Activated CD8-positive, alpha-beta memory T cell treated with anti-CD3 and anti-CD28 coated beads for 36 hours (primary cell): ENCODE data around the gene DSCAML1. TPM values are rescaled to one million over a fixed set of nuclear protein-coding genes. Genes with fewer than 3 reads are reported as not detected.

Source experiments
- CTCF ChIA-PET: fragments of 350-600 bp; sonication (Branson Sonifier 250); formaldehyde crosslinking; loops from one replicate; lab custom pipeline; 2021; ENCODE audit warnings: antibody characterized with exemption; lab: Charles Lee
- POLR2A ChIA-PET: fragments of 350-600 bp; sonication (Branson Sonifier 250); formaldehyde crosslinking; loops from one replicate; lab custom pipeline; 2021; ENCODE audit warnings: antibody characterized with exemption; lab: Charles Lee
- total RNA-seq, 2 experiments: library from RNA; stranded (reverse); gene quantifications; one replicate each; pipeline ENCODE4 v1.2.3, GENCODE V29; 2021

DSCAML1 gene
- total RNA-seq, 2 experiments from 2014 or later, result 0.13 to 0.17 TPM

DNA sequence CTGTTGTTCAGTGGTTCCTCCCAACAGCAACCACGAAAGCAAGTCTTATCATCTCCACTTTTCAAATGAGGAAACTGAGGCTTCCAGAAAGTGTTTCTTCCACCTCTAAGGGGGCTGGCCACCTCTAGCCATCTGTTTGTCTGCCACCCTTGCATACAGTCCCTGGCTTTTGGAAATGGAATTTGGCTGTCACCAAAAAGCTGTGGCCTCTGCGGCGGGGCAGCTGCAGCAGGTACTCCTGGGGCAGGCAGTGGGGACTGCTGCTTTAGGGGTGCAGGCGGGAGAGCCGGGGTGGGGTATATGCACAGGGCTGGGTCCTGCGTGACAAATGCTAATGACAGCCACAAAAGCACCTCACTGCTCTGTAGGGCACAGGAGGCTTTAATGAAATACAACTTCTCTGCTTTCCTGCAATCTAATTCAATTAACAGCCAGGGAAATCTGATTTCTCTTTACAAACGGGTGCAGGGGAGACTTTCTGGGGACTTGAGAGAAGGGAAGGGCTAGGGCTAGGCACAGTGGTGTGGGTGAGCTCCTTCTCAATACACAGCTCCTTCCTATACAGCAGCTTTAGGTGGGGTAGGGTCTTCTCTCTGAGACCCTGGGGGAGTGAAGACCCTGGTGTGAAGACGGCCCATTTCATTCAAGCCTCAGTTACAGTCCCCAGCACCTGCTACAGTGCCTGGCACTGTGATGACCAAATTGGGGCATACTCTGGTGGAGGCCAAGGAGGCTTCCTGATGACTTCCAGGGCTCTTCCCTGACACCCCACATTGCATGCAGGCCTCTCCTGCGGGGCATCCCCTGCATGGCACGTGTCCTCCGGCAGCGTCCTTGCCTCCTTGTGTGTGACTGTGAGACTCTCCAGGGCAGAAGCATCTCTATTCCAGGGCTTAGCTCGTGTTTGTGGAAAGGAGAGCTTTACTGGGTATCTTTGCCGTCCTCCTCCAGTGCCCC lies 307.7 kb downstream of the DSCAML1 start:
- CTCF ChIA-PET, result interaction anchor here (1.1 kb wide), 1 partner anchor 9 kb away, joined by 3 read pairs; no protein-coding TSS in a partner anchor
- POLR2A ChIA-PET, result no interaction called here

DNA sequence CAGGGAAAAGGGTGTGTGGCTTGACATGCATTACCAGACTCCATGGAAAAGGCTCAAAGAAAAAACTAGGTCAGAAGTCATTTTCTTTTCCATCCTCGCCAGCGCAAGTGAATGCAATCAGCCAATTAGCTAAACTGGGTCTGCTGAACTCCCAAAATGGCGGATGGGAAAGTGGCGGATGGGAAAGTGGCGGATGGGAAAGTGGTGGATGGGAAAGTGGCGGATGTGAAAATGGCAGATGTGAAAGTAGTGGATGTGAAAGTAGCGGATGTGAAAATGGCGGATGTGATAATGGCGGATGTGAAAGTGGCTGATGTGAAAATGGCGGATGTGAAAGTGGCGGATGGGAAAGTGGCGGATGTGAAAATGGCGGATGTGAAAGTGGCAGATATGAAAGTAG lies 311.0 kb downstream of the DSCAML1 start:
- ChIA-PET CTCF (no interaction called here), POLR2A (no interaction called here)

DNA sequence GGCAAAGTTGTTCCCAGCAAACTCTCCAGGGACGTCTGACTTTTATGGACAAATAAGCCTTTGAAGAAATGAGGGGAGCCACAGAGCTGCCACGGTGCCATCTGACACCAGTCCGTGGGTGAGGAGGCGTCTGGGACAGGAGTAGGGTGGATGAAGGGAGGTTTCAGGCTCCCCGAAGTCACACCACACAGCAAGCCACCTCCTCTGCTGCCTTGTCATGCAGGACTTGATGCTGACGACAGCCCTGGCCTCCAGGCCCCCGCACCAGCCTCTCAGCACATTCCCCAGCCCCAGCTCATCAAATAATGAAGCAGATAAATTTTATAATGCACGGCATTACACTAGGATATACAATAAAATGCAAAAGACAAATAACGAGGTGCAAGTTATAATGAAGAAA lies 312.9 kb downstream of the DSCAML1 start:
- CTCF ChIA-PET, result interaction anchor here (1.5 kb wide), 1 partner anchor 58 kb away, joined by 3 read pairs; no protein-coding TSS in a partner anchor
- POLR2A ChIA-PET, result no interaction called here

DNA sequence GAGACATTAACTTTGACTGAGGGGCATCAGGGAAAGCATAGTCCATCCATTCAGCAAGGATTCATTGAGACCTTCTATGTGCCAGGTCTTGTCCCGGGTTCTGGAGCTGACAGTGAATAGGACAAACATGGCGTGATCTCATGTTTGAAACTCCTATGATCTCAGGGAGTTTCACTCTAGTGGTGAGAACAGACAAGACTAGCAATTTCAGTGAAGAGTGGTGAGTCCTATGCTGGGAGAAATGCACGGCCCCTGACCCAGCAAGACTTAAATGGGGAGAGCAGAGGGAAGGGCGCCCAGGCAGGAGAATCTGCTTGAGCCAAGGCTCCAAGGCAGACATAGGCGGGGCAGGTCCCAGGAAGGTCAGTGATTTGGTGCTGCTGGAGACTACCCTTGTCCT lies 313.6 kb downstream of the DSCAML1 start:
- ChIA-PET POLR2A (no interaction called here), CTCF (interaction anchor here (1.5 kb wide), 1 partner anchor 57 kb away, joined by 3 read pairs; no protein-coding TSS in a partner anchor)

DNA sequence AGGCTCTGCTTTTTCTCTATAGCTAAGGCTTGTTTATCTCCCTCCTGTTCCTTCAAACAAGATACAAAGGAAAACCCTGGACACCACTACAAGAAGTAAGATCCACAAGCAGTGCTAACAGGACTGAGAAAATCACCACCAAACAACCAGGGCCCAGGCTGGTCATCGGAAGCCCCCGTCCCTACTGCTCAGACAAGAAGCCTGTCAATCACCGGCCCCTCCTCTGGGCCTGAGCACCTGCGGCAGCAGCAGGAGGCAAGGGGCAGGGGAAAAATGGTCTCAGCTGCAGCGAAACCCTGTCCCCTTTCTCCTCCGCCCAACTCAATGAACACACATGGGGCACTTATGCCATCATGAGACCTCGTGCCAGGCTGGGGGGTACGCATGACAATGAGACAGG lies 314.1 kb downstream of the DSCAML1 start:
- POLR2A ChIA-PET, result no interaction called here
- CTCF ChIA-PET, result no interaction called here

DNA sequence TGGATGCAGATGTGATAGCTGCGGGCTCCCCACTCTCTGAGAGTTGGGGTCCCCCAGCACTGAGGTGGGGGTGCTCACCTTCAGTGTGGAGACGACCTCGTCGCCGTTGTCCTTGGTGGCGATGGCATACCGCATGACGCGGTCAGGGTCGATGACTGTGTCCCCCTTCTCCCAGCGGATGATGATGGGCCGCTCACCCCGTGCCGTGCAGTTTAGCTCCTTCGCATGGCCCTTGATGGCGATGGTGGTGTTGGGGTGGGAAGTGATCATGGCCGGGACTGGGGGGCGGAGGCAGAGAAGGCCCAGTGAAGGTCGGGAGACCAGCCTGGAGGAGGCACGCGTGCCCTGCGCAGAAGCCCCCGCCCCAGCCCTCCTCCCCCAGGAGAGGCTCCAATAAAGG lies 315.1 kb downstream of the DSCAML1 start:
- ChIA-PET POLR2A (no interaction called here), CTCF (no interaction called here)

DNA sequence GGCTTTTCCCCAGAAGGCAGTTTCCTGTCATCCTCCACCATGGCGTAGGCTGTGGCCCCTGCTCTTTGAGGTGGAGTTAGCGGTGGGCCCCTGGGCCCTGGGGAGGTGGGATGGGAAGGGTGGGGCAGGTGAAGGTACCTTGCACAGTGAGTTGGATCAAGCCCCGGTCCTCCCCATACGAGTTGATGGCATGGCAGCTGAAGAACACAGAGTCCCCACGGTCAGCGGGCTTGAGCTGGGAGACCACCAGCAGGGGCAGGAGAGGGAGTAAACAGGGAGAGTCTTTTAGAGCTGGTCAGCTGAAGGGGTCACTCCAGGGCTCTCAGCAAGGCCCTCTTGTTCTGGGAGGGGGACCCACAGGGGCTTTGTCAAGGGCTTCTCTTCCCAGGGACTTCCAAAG lies 316.0 kb downstream of the DSCAML1 start:
- CTCF ChIA-PET, result no interaction called here
- POLR2A ChIA-PET, result no interaction called here

DNA sequence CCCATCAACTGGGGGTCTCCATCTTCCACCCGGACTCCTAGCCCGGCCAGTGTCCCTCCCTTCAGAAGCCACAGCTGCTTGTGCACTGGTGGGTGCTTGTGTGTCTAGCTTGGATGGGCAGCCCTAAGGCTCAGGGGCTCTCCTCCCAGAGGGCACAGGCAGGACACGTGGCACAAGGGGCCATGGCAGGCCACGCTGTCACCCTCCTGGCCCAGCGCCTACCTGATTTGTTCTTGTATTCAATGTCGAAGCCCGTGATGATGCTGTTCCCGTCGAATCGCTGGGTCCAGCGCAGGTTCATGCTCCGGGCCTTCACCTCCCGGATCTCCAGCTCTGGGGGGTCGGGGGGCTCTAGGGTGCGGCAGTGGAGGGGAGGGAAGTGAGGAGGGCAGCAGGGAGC lies 316.8 kb downstream of the DSCAML1 start:
- CTCF ChIA-PET, result interaction anchor here (0.7 to 2.6 kb wide), 2 partner anchors 10 to 54 kb away, joined by 3 to 13 read pairs; no protein-coding TSS in a partner anchor
- POLR2A ChIA-PET, result no interaction called here

DNA sequence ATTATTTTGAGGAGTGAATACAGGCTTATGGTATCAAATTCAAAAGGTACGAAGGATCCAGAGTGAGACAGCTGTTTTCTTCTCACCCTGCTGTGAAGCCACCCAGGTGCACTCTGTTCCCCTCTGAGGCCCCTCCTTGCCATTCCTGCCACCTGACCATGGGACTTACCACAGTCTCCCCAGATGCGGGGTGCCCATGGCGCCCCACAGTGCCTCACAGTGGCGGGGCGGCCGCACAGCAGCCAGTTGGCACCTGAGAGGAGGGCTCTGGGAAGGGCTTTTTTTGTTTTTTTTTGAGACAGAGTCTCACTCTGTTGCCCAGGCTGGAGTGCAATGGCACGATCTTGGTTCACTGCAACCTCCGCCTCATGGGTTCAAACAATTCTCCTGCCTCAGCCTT lies 317.6 kb downstream of the DSCAML1 start:
- ChIA-PET CTCF (interaction anchor here (0.8 to 2.6 kb wide), 2 partner anchors 53 to 146 kb away, joined by 3 to 13 read pairs; no protein-coding TSS in a partner anchor), POLR2A (no interaction called here)

DNA sequence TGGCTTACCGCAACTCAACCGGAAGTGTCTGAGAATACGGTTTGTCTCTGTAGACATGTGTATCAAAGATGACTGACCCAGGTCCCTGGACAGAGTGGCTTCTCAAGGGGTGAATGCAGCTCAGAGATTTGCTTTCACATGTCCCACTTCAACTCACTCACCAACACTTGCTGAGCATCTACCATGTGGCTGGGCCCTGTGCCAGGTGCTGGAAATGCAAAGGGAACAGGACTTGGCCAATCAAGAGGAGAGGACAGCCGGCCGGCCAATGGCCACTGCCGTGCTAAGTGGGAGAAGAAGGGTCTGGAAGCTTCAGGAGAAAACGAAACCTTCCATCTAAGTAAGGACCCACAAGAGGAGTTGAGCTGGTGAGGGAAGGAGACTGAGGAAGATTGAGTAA lies 318.1 kb downstream of the DSCAML1 start:
- POLR2A ChIA-PET, result no interaction called here
- CTCF ChIA-PET, result interaction anchor here (0.8 to 2.6 kb wide), 2 partner anchors 53 to 146 kb away, joined by 3 to 13 read pairs; no protein-coding TSS in a partner anchor

DNA sequence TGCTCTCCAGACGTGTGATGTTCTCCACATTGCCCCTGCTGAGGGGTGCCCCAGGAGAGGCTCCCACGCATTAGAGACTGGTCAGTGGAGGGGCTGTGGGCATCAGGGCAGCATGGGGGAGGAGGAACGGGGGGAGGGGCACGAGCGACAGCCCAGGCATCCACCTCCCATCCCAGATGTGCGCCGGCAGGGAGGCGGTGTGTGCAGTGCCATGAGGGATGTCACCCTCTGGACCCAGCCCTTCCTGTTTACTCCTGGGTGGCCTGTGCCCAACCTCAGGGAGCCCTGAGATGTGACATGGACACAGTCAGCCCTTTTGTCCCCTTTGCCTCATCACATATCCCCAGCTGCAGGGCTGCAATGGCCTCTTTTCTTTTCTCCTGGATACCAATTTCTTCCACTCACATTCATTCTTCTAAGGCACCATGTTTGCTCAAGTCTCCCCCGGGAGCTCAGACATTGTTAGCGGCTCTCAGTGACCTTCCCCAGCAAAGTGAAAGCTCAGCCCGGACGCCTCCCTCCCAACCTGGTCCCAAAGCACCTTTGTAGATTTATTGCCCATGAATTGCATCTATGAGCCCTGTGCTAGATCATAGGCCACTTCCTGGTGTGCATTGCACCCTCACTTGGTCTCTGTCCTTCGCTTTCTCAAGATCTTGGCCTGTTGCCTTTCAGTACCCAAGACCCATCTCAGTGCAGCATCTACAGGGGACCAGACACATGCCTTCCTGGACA lies 318.7 kb downstream of the DSCAML1 start:
- ChIA-PET CTCF (interaction anchor here (2.6 kb wide), 1 partner anchor 52 kb away, joined by 13 read pairs; no protein-coding TSS in a partner anchor), POLR2A (no interaction called here)

DNA sequence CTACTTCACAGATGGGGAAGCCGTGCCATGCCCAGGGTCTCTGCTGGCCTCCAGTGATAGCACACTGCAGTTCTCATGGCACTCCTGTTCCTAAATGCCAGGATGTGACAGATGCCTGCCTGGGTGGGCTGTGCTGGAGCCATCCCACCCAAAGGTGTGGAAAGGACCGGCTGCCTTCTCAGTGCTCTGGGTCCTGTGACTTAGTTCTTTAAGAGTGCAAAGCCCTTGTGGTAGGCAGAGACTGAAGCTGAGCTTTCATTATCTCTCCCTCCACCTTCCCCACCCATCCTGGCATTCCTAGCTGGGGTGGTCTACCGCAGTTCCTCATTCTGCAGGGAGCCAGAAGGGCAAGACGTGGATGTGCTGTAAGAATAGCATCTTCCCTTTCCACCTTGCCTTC lies 319.3 kb downstream of the DSCAML1 start:
- ChIA-PET POLR2A (no interaction called here), CTCF (no interaction called here)

DNA sequence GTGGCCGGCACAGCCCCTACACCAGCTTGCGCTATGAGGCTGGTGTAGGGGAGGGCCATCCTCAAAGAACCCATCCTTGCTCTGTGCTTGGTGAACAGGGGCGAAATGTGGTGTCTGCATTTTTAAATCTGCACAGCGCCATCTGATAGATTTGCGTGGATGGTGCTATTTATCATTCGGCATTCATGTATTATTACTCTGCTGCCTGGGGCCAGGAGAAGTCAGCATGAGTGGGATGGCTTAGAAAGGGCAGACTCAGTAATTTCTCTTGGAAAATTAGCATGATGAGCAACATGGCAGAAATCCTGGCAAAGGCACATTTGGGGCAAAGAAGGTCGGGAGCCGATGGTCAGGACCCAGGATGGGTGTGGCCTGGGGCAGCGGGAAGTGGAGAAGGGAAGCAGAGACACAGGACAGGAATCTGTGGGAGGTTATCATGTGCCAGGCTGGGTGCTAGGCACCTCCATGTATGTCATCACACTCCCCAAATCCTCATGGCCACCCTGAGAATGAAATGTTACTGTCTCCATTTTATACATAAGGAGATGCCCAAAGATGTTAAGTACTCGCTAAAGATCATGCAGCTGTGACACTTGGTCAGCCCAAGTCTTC lies 320.4 kb downstream of the DSCAML1 start:
- CTCF ChIA-PET, result no interaction called here
- POLR2A ChIA-PET, result no interaction called here

DNA sequence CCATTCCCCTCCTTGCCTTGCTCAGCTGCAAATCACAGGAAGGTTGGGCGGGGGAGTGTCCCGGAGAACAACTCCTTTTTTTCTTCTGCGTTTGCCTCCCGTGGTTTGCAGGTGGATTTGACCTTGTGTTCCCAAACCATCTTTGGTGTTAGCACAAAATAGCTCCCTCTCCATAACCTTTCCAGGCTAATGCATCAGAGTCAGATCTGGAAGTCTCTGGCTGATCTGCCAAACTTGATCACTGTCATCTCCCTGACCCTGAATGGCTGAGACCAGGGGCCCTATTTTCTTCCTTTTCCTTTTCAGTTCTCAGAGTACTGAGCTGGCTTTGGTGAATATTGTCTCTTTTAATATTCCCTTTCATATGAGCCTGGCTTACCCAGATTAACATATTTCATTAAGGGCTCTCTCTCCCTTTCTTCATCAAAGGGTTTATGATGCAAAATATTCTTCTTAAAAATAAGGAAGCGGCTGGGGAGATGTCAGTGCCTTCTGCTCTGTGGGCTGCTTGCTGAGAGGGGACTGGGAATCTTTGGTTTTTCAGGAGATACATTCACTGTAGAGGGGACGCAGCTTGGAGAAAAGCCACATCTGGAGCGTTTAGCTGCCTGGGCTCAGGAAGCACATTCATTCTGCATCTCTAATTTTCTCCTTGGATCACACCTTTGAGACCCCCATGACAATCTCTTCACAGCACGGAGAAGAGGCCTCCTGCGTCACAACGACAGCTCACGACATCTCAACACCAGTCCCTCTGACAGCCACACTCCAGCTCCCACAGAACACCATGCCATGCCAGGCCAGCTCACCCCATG lies 321.1 kb downstream of the DSCAML1 start:
- POLR2A ChIA-PET, result no interaction called here
- CTCF ChIA-PET, result no interaction called here

DNA sequence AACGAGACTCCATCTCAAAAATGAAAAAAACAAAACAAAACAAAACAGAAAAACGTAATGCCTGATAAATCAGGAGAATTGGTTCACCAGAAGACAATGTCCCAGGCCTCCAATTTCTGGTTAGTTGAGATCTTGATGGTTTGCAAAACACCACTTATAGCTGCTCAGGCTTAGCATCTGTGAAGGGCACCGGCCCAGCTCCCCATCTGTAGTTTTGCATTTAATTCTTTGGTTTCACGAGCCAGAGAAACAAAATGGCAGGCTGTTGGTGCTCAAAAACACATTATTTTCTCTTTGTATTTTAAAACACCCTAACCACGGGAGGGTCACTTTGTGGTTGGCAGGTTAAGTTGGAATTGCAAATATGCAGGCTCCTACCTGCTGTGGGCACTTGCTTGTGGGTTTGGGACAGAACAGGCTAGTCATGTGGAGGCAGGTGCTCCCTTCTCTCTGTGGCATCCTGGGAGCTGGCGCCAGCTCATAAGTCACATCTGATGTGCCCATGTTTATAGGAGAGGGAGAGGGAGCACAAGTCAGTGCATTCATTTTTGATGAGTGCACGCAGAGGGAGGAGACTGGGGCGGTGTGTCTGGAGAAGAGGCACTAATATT lies 323.4 kb downstream of the DSCAML1 start:
- POLR2A ChIA-PET, result no interaction called here
- CTCF ChIA-PET, result no interaction called here

DNA sequence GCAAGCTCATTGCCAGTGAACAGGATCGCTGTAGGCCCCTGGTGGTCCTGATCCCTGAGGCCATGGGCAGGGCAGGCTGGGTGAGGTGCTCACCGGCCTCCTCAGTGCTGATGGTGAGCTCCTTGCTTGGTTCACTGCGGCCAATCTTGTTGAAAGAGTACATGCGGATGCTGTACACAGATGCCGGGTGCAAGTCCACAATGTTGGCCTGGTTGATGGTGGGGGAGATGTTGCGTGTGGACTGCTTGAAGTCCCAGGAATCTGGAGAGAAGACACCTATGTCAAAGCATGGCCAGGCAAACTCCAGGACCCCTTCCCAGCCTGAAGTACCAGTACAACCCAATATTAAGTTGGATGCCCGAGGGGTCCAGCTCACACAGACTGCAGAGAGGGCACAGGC lies 325.2 kb downstream of the DSCAML1 start:
- POLR2A ChIA-PET, result no interaction called here
- CTCF ChIA-PET, result interaction anchor here (1.1 kb wide), 1 partner anchor 336 kb away, joined by 3 read pairs; no protein-coding TSS in a partner anchor

DNA sequence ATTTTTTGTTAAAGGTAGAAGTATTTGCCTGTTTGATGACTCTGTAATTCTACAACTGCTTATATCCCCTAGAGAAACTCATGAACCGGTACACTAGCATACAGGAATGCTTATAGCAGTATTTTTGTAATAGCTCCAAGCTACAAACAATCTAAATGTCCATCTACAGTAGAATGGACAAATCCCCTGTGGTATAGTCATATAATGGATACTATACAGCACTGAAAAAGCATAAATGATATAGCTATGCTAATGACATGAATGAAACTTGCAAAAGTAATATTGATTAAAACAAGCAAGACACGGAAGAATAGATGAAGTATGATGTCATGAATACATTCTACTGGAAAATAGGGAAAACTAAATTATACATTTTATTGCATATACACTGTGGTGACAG lies 326.4 kb downstream of the DSCAML1 start:
- ChIA-PET POLR2A (no interaction called here), CTCF (interaction anchor here (1.1 kb wide), 1 partner anchor 337 kb away, joined by 3 read pairs; no protein-coding TSS in a partner anchor)

DNA sequence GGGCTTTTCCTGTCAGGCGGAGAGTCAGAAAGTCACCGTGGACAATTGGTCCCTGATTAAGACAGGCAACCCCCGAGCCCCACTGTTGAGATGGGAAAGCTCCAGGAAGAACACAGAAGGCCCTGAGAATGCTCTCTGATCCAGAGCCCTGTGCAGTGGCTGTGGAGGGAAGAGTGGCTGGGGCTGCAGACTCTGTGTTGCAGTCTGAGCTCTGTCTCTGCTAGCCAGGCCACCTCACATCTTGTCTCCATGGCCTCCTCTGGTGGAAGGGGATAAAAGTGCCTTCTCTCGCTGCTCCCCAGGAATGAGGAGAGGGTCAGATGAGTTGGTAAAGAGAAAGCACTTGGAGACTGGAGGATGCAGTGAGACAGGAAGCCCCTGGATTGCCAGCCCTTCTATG lies 328.1 kb downstream of the DSCAML1 start:
- ChIA-PET POLR2A (no interaction called here), CTCF (no interaction called here)
